K562 (cell line): ENCODE measurements around the gene TAF3. TPM values are rescaled to one million over a fixed set of nuclear protein-coding genes. Genes with fewer than 3 reads are reported as not detected.

Experiments used
- ATAC-seq: fragments of 200-7000 bp; cut with Tn5 transposase; 3 replicates; pipeline ENCODE4 v1.9.1; 2020; ENCODE audit warnings: moderate library complexity
- BruUV-seq: library from RNA; stranded (reverse); fragments of 400-500 nt; replicated peaks from 2 replicates; lab custom pipeline; 2021; lab: Mats Ljungman, UMichigan
- CTCF ChIA-PET: fragments of 300-600 bp; formaldehyde crosslinking; extraction: SDS; loops from one replicate; lab custom pipeline; 2021; ENCODE audit warnings: low intra/inter-chr PET ratio; lab: Yijun Ruan, JAX
- POLR2A ChIA-PET: fragments of 300-600, 350-650 bp; sonication (Branson Sonifier 250); formaldehyde crosslinking; extraction: SDS; loops from one replicate; lab custom pipeline; 2021; ENCODE audit warnings: antibody characterized with exemption, inconsistent platforms; lab: Yijun Ruan, JAX
- DNase-seq, 4 experiments: peaks; one replicate each; pipeline versions ENCODE4 v3.0.0 to v3.0.0-alpha.2; 2011 to 2018; ENCODE audit warnings: low spot score in 3 of 4, mixed read lengths in 3 of 4; ENCODE audit errors: extremely low read depth in 1 of 4
- FAIRE-seq: peaks from 2 replicates; lab custom pipeline; 2011; peaks lifted over from hg19 to GRCh38; lab: Jason Lieb, UNC
- H2AFZ ChIP-seq: 2 replicates; pipeline ENCODE4 v1.6.0; 2011; ENCODE audit warnings: low read depth, low read length, control low read depth, inconsistent platforms
- H3K27ac ChIP-seq: fragments of 200-600 bp; 3 replicates; pipeline ENCODE4 v1.8.0; 2011; ENCODE audit warnings: low read depth, mild to moderate bottlenecking, control low read depth, inconsistent platforms, low read length, moderate library complexity, mixed read lengths; ENCODE audit errors: extremely low read depth
- H3K27me3 ChIP-seq, 2 experiments: fragments of 300-600 bp in 1 of 2; 2 replicates in 1 of 2; 3 replicates in 1 of 2; pipeline versions ENCODE4 v1.6.0 to v1.8.0; 2011; ENCODE audit warnings: inconsistent platforms in 2 of 2, low read length in 2 of 2, mild to moderate bottlenecking in 1 of 2, mixed read lengths in 1 of 2, moderate library complexity in 1 of 2; ENCODE audit not compliant: control insufficient read depth in 2 of 2, insufficient read depth in 2 of 2
- H3K36me3 ChIP-seq: fragments of 300-600 bp; 3 replicates; pipeline ENCODE4 v1.8.0; 2011; ENCODE audit warnings: mild to moderate bottlenecking, low read length, inconsistent platforms; ENCODE audit not compliant: control insufficient read depth, insufficient read depth
- H3K4me1 ChIP-seq, 2 experiments: fragments of 200-600 bp in 1 of 2; replicated peaks in 1 of 2; 2 replicates in 1 of 2; 3 replicates in 1 of 2; pipeline versions ENCODE4 v1.5.1 to v1.8.0; 2011; ENCODE audit warnings: inconsistent platforms in 2 of 2, low read length in 2 of 2, mild to moderate bottlenecking in 1 of 2, mixed read lengths in 1 of 2, moderate library complexity in 1 of 2; ENCODE audit not compliant: control insufficient read depth in 2 of 2, insufficient read depth in 2 of 2
- H3K4me2 ChIP-seq: 2 replicates; pipeline ENCODE4 v1.6.1; 2011; ENCODE audit warnings: low read length, control low read depth, inconsistent platforms, mixed read lengths; ENCODE audit not compliant: insufficient read depth
- H3K4me3 ChIP-seq: fragments of 200-600 bp; sonication (generic), shearing (Covaris generic); 2 replicates; pipeline ENCODE4 v1.5.1; 2016; ENCODE audit warnings: control low read depth, inconsistent platforms
- H3K79me2 ChIP-seq: fragments of 200-600 bp; 3 replicates; pipeline ENCODE4 v1.8.0; 2011; ENCODE audit warnings: low read length, inconsistent platforms; ENCODE audit not compliant: control insufficient read depth, insufficient read depth
- H3K9ac ChIP-seq, 2 experiments: 2 replicates each; pipeline versions ENCODE4 v1.6.0 to v1.6.1; 2011; ENCODE audit warnings: low read depth in 2 of 2, low read length in 2 of 2, control low read depth in 1 of 2, inconsistent platforms in 1 of 2, mild to moderate bottlenecking in 1 of 2, mixed read lengths in 1 of 2; ENCODE audit not compliant: insufficient read depth in 1 of 2
- H3K9me1 ChIP-seq: one replicate; pipeline ENCODE4 v1.6.0; 2011; ENCODE audit warnings: inconsistent platforms, mild to moderate bottlenecking, low read length, moderate library complexity; ENCODE audit not compliant: control insufficient read depth, insufficient read depth
- H3K9me3 ChIP-seq: replicated peaks from 2 replicates; pipeline ENCODE4 v1.5.1; 2011; ENCODE audit warnings: low read depth, low read length, inconsistent platforms; ENCODE audit not compliant: control insufficient read depth, insufficient read depth
- H4K20me1 ChIP-seq: replicated peaks from 2 replicates; pipeline ENCODE4 v1.6.1; 2011; ENCODE audit warnings: low read length, inconsistent platforms, mixed read lengths; ENCODE audit not compliant: control insufficient read depth, insufficient read depth
- ARNT ChIP-seq, 2 experiments: fragments of 450-650 bp; IDR thresholded peaks; 2 replicates each; pipeline ENCODE4 v1.6.1; 2016; ENCODE audit warnings: mild to moderate bottlenecking in 1 of 2
- FOXO4 ChIP-seq: fragments of 450-650 bp; formaldehyde crosslinking; IDR thresholded peaks from 2 replicates; pipeline ENCODE4 v1.4.0; 2020; ENCODE audit warnings: mild to moderate bottlenecking, moderate library complexity
- HDGF ChIP-seq: fragments of 450-650 bp; IDR thresholded peaks from 2 replicates; pipeline ENCODE4 v1.6.1; 2016
- IFI16 ChIP-seq: fragments of 250-450 bp; sonication (Bioruptor Pico); IDR thresholded peaks from 2 replicates; pipeline ENCODE4 v2.1.2; 2022; ENCODE audit warnings: mild to moderate bottlenecking, inconsistent platforms
- MECOM ChIP-seq: fragments of 250-450 bp; sonication (Bioruptor Pico); IDR thresholded peaks from 2 replicates; pipeline ENCODE4 v1.8.0; 2022; ENCODE audit warnings: inconsistent platforms
- PCBP2 ChIP-seq: fragments of 200-400 bp; formaldehyde crosslinking; IDR thresholded peaks from 2 replicates; pipeline ENCODE4 v1.6.1; 2018; ENCODE audit warnings: low read length, low read depth, mild to moderate bottlenecking, moderate library complexity; ENCODE audit not compliant: poor library complexity, severe bottlenecking
- SMARCA5 ChIP-seq: fragments of 450-650 bp; IDR thresholded peaks from 2 replicates; pipeline ENCODE4 v1.6.1; 2016
- ZNF121 ChIP-seq: sonication (generic); formaldehyde crosslinking; conservative IDR thresholded peaks from 2 replicates; pipeline ENCODE4 v1.8.0; 2022; ENCODE audit warnings: missing genetic modification reagents
- ZNF146 ChIP-seq: IDR thresholded peaks from one replicate; pipeline ENCODE4 v1.6.1; 2018; ENCODE audit warnings: missing compliant biosample characterization; ENCODE audit not compliant: unreplicated experiment
- ZNF518B ChIP-seq: fragments of 250-450 bp; sonication (Bioruptor Pico); IDR thresholded peaks from 2 replicates; pipeline ENCODE4 v1.5.0; 2021; ENCODE audit warnings: mild to moderate bottlenecking, moderate library complexity
- WGBS: fragments of 100-300 bp; shearing (Covaris generic); methylation state at CpG from one replicate; pipeline ENCODE4 v1.1.6; 2016; ENCODE audit warnings: low coverage, mixed read lengths; ENCODE audit not compliant: insufficient coverage; ENCODE audit errors: missing lambda C conversion rate; 5-methylcytosine and 5-hydroxymethylcytosine counted together
- in situ Hi-C: fragments of 300-500 bp; cut with MboI; formaldehyde crosslinking; loops from 4 replicates; pipeline ENCODE4 v1.15.0; 2018; ENCODE audit warnings: inconsistent platforms, mixed read lengths
- intact Hi-C: fragments of 100-400 bp; cut with micrococcal nuclease; formaldehyde crosslinking; loops from 2 replicates; pipeline ENCODE4 v1.14.2; 2022
- polyA plus RNA-seq, 8 experiments: library from polyadenylated mRNA; depleted of rRNA in 4 of 8; stranded (reverse) in 5 of 8; unstranded in 3 of 8; fragments of >200 nt; fragmentation: Nextera tagmentation in 2 of 8; fragmentation: Illumina TruSeq in 1 of 8; extraction: Ambion mirVana in 2 of 8; extraction: Trizol in 1 of 8; gene quantifications; 2 replicates each; pipeline versions ENCODE4 v1.2.1 to v1.2.3, GENCODE V29; 2011 to 2014; ENCODE audit warnings: inconsistent platforms in 1 of 8, missing spikeins in 1 of 8
- total RNA-seq, 7 experiments: library from RNA; depleted of rRNA in 6 of 7; stranded (reverse); fragments of >200 nt in 6 of 7; fragmentation: Illumina TruSeq in 2 of 7; extraction: Trizol in 2 of 7; gene quantifications; 2 replicates each; pipeline versions ENCODE4 v1.2.1 to v1.2.3, GENCODE V29; 2011 to 2021; ENCODE audit warnings: low replicate concordance in 1 of 7

The TAF3 gene
- total and polyA plus RNA-seq, 9 of the 15 experiments (the other 6 are each of a cell fraction or from before 2014, with no cell fraction given), result 1.5 to 9.9 (median 4.1) TPM

- no peak overlapping the region; a peak in 1 of 4 replicates for H3K9ac ChIP-seq
- TF ChIP-seq ARNT (IDR thresholded peaks at IDR 0.05) (no peak), SMARCA5 (no peak), ZNF518B (CRISPR knock-in tag) (no peak), HDGF (no peak), IFI16 (no peak), ZNF146 (CRISPR knock-in tag) (no peak), FOXO4 (CRISPR knock-in tag) (no peak), MECOM (CRISPR knock-in tag) (no peak), PCBP2 (no peak), ZNF121 (no peak)
- TF ChIP-seq, all 486 proteins: peak for 0
- H3K9me3 ChIP-seq, result 0 out of 2 replicates have a peak, but pooled peaks cover 2% of the 10 kb centered on the region
- no peak overlapping the region for H2AFZ ChIP-seq
- FAIRE-seq, result no peak
- in situ Hi-C loops (no loop called here), intact Hi-C loops (no loop called here)
- H4K20me1 ChIP-seq, result no peaks in the 10 kb centered on the region
- no TSS peak for BruUV-seq
- H3K36me3 ChIP-seq, result no peaks in the 10 kb centered on the region
- POLR2A ChIA-PET, result interaction anchor here (0.6 to 0.8 kb wide), 2 partner anchors 21 to 23 kb away, joined by 3 to 4 read pairs; no protein-coding TSS in a partner anchor
- no peaks in the 10 kb centered on the region for H3K9me1 ChIP-seq
- H3K27me3 ChIP-seq, result peaks cover 36 to 60% of the 10 kb centered on the region in 2 experiments
- H3K4me2 ChIP-seq, result no peak overlapping the region
- peaks cover 0 to 12% of the 10 kb centered on the region in 2 experiments; a peak in 3 of 5 replicates for H3K4me1 ChIP-seq
- H3K4me3 ChIP-seq, result no peak overlapping the region
- CTCF ChIA-PET, result no interaction called here
- ATAC-seq, result no peak
- 14% methylated on average over 20 of the region's 45 CpGs for WGBS
- H3K79me2 ChIP-seq, result no peaks in the 10 kb centered on the region
- DNase-seq, result no peak
- no peak overlapping the region for H3K27ac ChIP-seq
Measured at GRCh38 chr10:8058274-8059111, 240.2 kb downstream of the TAF3 start.
